RWPE1 (cell line): Measurements from ENCODE around the gene DOCK9.

Experiments
- CTCF ChIA-PET: fragments of 350-600 bp; sonication (Branson Sonifier 250); formaldehyde crosslinking; extraction: SDS; loops from one replicate; lab custom pipeline; 2021; lab: Yijun Ruan, JAX
- POLR2A ChIA-PET: fragments of 400-600 bp; formaldehyde crosslinking; extraction: SDS; loops from one replicate; lab custom pipeline; 2020; ENCODE audit warnings: antibody characterized with exemption; ENCODE audit not compliant: low non-redundant PET; lab: Yijun Ruan, JAX
- DNase-seq: peaks from one replicate; pipeline ENCODE4 v3.0.0; 2012; ENCODE audit warnings: low spot score
- H3K27ac ChIP-seq: fragments of 450-650 bp; 2 replicates; pipeline ENCODE4 v1.5.1; 2017
- TF ChIP-seq, protein P1 (sequence below): fragments of 450-650 bp; conservative IDR thresholded peaks from 2 replicates; pipeline ENCODE4 v1.5.1; 2017; ENCODE audit warnings: low read depth, mild to moderate bottlenecking

The DOCK9 gene

GRCh38 chr13:98844021-98844420 is 133.8 kb downstream of the DOCK9 start:
- TF ChIP-seq, protein P1, sequence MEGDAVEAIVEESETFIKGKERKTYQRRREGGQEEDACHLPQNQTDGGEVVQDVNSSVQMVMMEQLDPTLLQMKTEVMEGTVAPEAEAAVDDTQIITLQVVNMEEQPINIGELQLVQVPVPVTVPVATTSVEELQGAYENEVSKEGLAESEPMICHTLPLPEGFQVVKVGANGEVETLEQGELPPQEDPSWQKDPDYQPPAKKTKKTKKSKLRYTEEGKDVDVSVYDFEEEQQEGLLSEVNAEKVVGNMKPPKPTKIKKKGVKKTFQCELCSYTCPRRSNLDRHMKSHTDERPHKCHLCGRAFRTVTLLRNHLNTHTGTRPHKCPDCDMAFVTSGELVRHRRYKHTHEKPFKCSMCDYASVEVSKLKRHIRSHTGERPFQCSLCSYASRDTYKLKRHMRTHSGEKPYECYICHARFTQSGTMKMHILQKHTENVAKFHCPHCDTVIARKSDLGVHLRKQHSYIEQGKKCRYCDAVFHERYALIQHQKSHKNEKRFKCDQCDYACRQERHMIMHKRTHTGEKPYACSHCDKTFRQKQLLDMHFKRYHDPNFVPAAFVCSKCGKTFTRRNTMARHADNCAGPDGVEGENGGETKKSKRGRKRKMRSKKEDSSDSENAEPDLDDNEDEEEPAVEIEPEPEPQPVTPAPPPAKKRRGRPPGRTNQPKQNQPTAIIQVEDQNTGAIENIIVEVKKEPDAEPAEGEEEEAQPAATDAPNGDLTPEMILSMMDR, result no peak
- no peak for DNase-seq
- ChIA-PET POLR2A (no interaction called here), CTCF (interaction anchor here (0.6 to 0.7 kb wide), 2 partner anchors 332 to 422 kb away, joined by 3 read pairs; no protein-coding TSS in a partner anchor)
- H3K27ac ChIP-seq, result no peak overlapping the region

- no peak overlapping the region for H3K27ac ChIP-seq
- ChIA-PET POLR2A (no interaction called here), CTCF (interaction anchor here (0.6 to 1.4 kb wide), 6 partner anchors 8 to 427 kb away, joined by 3 to 9 read pairs (median 3); no protein-coding TSS in a partner anchor)
- no peak for DNase-seq
- TF ChIP-seq, protein P1, result no peak
Measured at GRCh38 chr13:98843482-98843877, 134.4 kb downstream of the DOCK9 start.

DNA sequence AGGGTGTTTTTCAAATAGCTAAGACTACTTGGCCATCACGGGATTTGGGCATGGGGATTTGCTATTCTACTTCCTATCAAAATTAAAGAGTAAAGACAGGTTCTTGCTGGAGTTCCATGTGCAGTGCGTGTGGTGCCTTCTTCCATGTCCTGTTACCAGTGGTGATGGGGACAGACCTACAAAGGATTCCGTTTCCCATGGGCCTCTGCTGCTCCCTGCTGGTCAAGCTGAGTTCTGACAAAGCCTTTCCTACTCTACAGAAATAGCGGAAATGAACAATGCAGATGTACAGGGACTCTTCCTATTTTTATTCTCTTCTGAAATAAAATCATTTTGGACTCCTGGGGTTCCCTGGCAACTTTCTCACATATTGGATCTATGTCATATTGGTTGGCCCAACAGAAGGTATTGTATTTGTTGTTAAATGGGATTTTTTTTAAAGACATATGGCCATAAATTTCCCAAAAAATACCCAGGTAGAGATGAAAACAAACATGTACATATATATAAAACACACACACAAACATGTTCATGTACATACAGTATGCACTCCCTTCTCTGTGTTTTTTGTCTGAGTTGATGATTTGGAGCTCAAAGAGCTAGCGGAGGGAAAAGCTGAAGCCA is 134.9 kb downstream of the DOCK9 start:
- ChIA-PET POLR2A (no interaction called here), CTCF (interaction anchor here (0.5 to 1.4 kb wide), 9 partner anchors 8 to 470 kb away, joined by 3 to 9 read pairs (median 3); no protein-coding TSS in a partner anchor)
- TF ChIP-seq, protein P1, result peak; percentile 69
- peak; percentile 52 for DNase-seq
- H3K27ac ChIP-seq, result no peak overlapping the region

GRCh38 chr13:98842070-98842469 is 135.8 kb downstream of the DOCK9 start:
- CTCF ChIA-PET, result interaction anchor here (0.7 kb wide), 2 partner anchors 73 to 469 kb away, joined by 3 to 6 read pairs; no protein-coding TSS in a partner anchor
- POLR2A ChIA-PET, result no interaction called here
- no peak for DNase-seq
- TF ChIP-seq, protein P1, result no peak
- no peak overlapping the region for H3K27ac ChIP-seq

- ChIA-PET POLR2A (no interaction called here), CTCF (interaction anchor here (0.5 to 1.3 kb wide), 13 partner anchors 9 to 940 kb away, joined by 3 to 9 read pairs (median 3); no protein-coding TSS in a partner anchor)
- H3K27ac ChIP-seq, result no peak overlapping the region
- TF ChIP-seq, protein P1, result peak; percentile 86
- DNase-seq, result peak; percentile 73
Measured at GRCh38 chr13:98839856-98840769, 137.8 kb downstream of the DOCK9 start.

GRCh38 chr13:98838776-98839175 is 139.1 kb downstream of the DOCK9 start:
- ChIA-PET CTCF (interaction anchor here (0.7 kb wide), 1 partner anchor 193 kb away, joined by 5 read pairs; no protein-coding TSS in a partner anchor), POLR2A (no interaction called here)
- TF ChIP-seq, protein P1, result no peak
- H3K27ac ChIP-seq, result no peak overlapping the region
- DNase-seq, result no peak
